Lower leg skin (tissue), 3 donors: ENCODE data around the gene GTF2IRD1.

Experiments
- POLR2A ChIP-seq, 2 donors: fragments of 450-650 bp; IDR thresholded peaks; one replicate each; pipeline ENCODE4 v1.6.1; 2016 to 2017; ENCODE audit warnings: antibody characterized with exemption in 2 of 2, mild to moderate bottlenecking in 1 of 2, moderate library complexity in 1 of 2
- TF ChIP-seq, protein P1 (sequence below), 3 donors: fragments of 450-650 bp; IDR thresholded peaks; one replicate each; pipeline ENCODE4 v1.5.1; 2016; ENCODE audit warnings: antibody characterized with exemption in 3 of 3, mild to moderate bottlenecking in 3 of 3, moderate library complexity in 2 of 3

DNA sequence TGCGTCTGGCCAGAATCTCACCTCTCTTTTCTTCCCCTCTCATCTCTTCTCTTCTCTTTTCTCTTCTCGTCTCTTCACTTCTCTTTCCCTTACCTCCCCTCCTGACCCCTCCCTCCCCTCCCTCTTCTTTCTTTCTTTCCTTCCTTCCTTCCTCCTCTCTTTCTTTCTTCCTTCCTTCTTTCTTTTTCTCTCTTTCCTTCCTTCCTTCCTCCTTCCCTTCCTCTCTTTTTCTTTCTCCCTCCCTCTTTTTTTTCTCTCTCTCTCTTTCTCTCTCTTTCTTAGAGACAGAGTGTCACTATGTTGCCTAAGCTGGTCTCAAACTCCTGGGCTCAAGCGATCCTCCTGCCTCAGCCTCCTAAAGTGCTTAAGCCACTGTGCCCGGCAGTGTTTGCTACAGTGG is 4.6 kb upstream of the GTF2IRD1 start:
- TF ChIP-seq, protein P1, sequence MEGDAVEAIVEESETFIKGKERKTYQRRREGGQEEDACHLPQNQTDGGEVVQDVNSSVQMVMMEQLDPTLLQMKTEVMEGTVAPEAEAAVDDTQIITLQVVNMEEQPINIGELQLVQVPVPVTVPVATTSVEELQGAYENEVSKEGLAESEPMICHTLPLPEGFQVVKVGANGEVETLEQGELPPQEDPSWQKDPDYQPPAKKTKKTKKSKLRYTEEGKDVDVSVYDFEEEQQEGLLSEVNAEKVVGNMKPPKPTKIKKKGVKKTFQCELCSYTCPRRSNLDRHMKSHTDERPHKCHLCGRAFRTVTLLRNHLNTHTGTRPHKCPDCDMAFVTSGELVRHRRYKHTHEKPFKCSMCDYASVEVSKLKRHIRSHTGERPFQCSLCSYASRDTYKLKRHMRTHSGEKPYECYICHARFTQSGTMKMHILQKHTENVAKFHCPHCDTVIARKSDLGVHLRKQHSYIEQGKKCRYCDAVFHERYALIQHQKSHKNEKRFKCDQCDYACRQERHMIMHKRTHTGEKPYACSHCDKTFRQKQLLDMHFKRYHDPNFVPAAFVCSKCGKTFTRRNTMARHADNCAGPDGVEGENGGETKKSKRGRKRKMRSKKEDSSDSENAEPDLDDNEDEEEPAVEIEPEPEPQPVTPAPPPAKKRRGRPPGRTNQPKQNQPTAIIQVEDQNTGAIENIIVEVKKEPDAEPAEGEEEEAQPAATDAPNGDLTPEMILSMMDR (IDR thresholded peaks at IDR 0.05), result no peak
- TF ChIP-seq POLR2A (IDR thresholded peaks at IDR 0.05), result no peak
